ENCODE measurements around the gene PFKFB4.

Gene PFKFB4

GRCh38 chr3:48556796-48557626 lies at the start of gene PFKFB4:
Gene PFKFB4, minus strand, starts transcription at chr3:48556803. Its CDS starts 26 bp downstream, at chr3:48556777.
- H3K4me3 ChIP-seq, result peak within 1 kb of the TSS; percentile 79
- peak; percentile 89 for DNase-seq (ENCODE audit: low read depth, low spot score)
- no peak for TF ChIP-seq EZH2 (IDR thresholded peaks at IDR 0.05)
- TF ChIP-seq POLR2AphosphoS5 (IDR thresholded peaks at IDR 0.05; ENCODE audit: borderline replicate concordance, low read depth, low read length), result peak; percentile 84

GRCh38 chr3:48601622-48601994 lies 45.0 kb upstream of the PFKFB4 start:
- H3K4me3 ChIP-seq, result no peak overlapping the region
- DNase-seq (ENCODE audit: low read depth, low spot score), result no peak
- H3K36me3 ChIP-seq (ENCODE audit: insufficient read depth, low read length), result peaks cover 24% of the 10 kb centered on the region; the same call in 1 of the 2 replicates
- H3K9me3 ChIP-seq (ENCODE audit: low read depth, low read length), result no peaks in the 10 kb centered on the region
- no peak overlapping the region for H3K9ac ChIP-seq (ENCODE audit: insufficient read length)
- no peak overlapping the region for H3K27ac ChIP-seq
- no peak for TF ChIP-seq FOXP2 (optimal IDR thresholded peaks at IDR 0.05; ENCODE audit: control extremely low read depth, extremely low read length, insufficient read depth)

More at GRCh38 chr3:48556796-48557626, at the start of gene PFKFB4:
- no peak within 1 kb of the TSS for H3K9ac ChIP-seq (ENCODE audit: insufficient read length)
- no peaks in the 10 kb centered on the region for H3K9me3 ChIP-seq (ENCODE audit: low read depth, low read length)
- H3K27ac ChIP-seq, result peak within 1 kb of the TSS; percentile 31; the same call in 1 of the 2 replicates
- H3K36me3 ChIP-seq (ENCODE audit: insufficient read depth, low read length), result no peaks in the 10 kb centered on the region

- Histone ChIP-seq H3K36me3 (ENCODE audit: insufficient read depth, low read length) (peaks cover 23% of the 10 kb centered on the region; the same call in 1 of the 2 replicates), H3K27ac (no peak overlapping the region)
- TF ChIP-seq EZH2 (IDR thresholded peaks at IDR 0.05) (no peak), FOXP2 (optimal IDR thresholded peaks at IDR 0.05; ENCODE audit: control extremely low read depth, extremely low read length, insufficient read depth) (no peak), POLR2AphosphoS5 (IDR thresholded peaks at IDR 0.05; ENCODE audit: borderline replicate concordance, low read depth, low read length) (no peak)
Measured at GRCh38 chr3:48600711-48601621, 44.4 kb upstream of the PFKFB4 start.

GRCh38 chr3:48599509-48600285 lies 43.1 kb upstream of the PFKFB4 start:
- H3K9me3 ChIP-seq (ENCODE audit: low read depth, low read length), result no peaks in the 10 kb centered on the region
- no peak overlapping the region for H3K4me3 ChIP-seq
- TF ChIP-seq POLR2AphosphoS5 (IDR thresholded peaks at IDR 0.05; ENCODE audit: borderline replicate concordance, low read depth, low read length) (0 out of 2 replicates have a peak, but pooled peaks have one; percentile 10), FOXP2 (optimal IDR thresholded peaks at IDR 0.05; ENCODE audit: control extremely low read depth, extremely low read length, insufficient read depth) (no peak)
- H3K36me3 ChIP-seq (ENCODE audit: insufficient read depth, low read length), result peaks cover 10% of the 10 kb centered on the region; the same call in 1 of the 2 replicates
- no peak for DNase-seq (ENCODE audit: low read depth, low spot score)
- H3K27ac ChIP-seq, result no peak overlapping the region
- no peak overlapping the region for H3K9ac ChIP-seq (ENCODE audit: insufficient read length)

More at GRCh38 chr3:48600711-48601621, 44.4 kb upstream of the PFKFB4 start:
- Histone ChIP-seq H3K9me3 (ENCODE audit: low read depth, low read length) (no peaks in the 10 kb centered on the region), H3K4me3 (no peak overlapping the region), H3K9ac (ENCODE audit: insufficient read length) (no peak overlapping the region)
- DNase-seq (ENCODE audit: low read depth, low spot score), result no peak

GRCh38 chr3:48599077-48599501 lies 42.5 kb upstream of the PFKFB4 start:
- TF ChIP-seq FOXP2 (optimal IDR thresholded peaks at IDR 0.05; ENCODE audit: control extremely low read depth, extremely low read length, insufficient read depth), result no peak
- no peak for TF ChIP-seq EZH2 (IDR thresholded peaks at IDR 0.05)
- Histone ChIP-seq H3K9me3 (ENCODE audit: low read depth, low read length) (no peaks in the 10 kb centered on the region), H3K36me3 (ENCODE audit: insufficient read depth, low read length) (peaks cover 4% of the 10 kb centered on the region; the same call in 1 of the 2 replicates), H3K9ac (ENCODE audit: insufficient read length) (no peak overlapping the region), H3K27ac (peak overlapping the region; percentile 71), H3K4me3 (no peak overlapping the region)
- no peak for DNase-seq (ENCODE audit: low read depth, low spot score)

- Histone ChIP-seq H3K9me3 (ENCODE audit: low read depth, low read length) (no peaks in the 10 kb centered on the region), H3K9ac (ENCODE audit: insufficient read length) (no peak overlapping the region), H3K4me3 (peak overlapping the region; percentile 14; the same call in 1 of the 2 replicates), H3K27ac (peak overlapping the region; percentile 71), H3K36me3 (ENCODE audit: insufficient read depth, low read length) (peaks cover 4% of the 10 kb centered on the region; the same call in 1 of the 2 replicates)
- peak; percentile 24 for DNase-seq (ENCODE audit: low read depth, low spot score)
- TF ChIP-seq EZH2 (IDR thresholded peaks at IDR 0.05), result no peak
- no peak for TF ChIP-seq POLR2AphosphoS5 (IDR thresholded peaks at IDR 0.05; ENCODE audit: borderline replicate concordance, low read depth, low read length)
- TF ChIP-seq FOXP2 (optimal IDR thresholded peaks at IDR 0.05; ENCODE audit: control extremely low read depth, extremely low read length, insufficient read depth), result no peak
Measured at GRCh38 chr3:48598323-48599076, 41.9 kb upstream of the PFKFB4 start.

- TF ChIP-seq EZH2 (IDR thresholded peaks at IDR 0.05), result no peak
- no peak for TF ChIP-seq FOXP2 (optimal IDR thresholded peaks at IDR 0.05; ENCODE audit: control extremely low read depth, extremely low read length, insufficient read depth)
- no peak for TF ChIP-seq POLR2AphosphoS5 (IDR thresholded peaks at IDR 0.05; ENCODE audit: borderline replicate concordance, low read depth, low read length)
- H3K9ac ChIP-seq (ENCODE audit: insufficient read length), result no peak overlapping the region
- peaks cover 4% of the 10 kb centered on the region; the same call in 1 of the 2 replicates for H3K36me3 ChIP-seq (ENCODE audit: insufficient read depth, low read length)
- DNase-seq (ENCODE audit: low read depth, low spot score), result no peak
- no peak overlapping the region for H3K27ac ChIP-seq
- no peaks in the 10 kb centered on the region for H3K9me3 ChIP-seq (ENCODE audit: low read depth, low read length)
- no peak overlapping the region for H3K4me3 ChIP-seq
Measured at GRCh38 chr3:48597408-48597800, 40.8 kb upstream of the PFKFB4 start.

Measured in SK-N-MC (cell line).